Activated CD8-positive, alpha-beta T cell treated with anti-CD3 and anti-CD28 coated beads for 36 hours (primary cell): ENCODE results near the gene PARK7. TPM values are rescaled to one million over a fixed set of nuclear protein-coding genes. Genes with fewer than 3 reads are reported as not detected.

Experiments used
- ATAC-seq: fragments of 200-7000 bp; cut with Tn5 transposase; one replicate; pipeline ENCODE4 v1.10.0; 2021; ENCODE audit warnings: mild to moderate bottlenecking, moderate library complexity
- CTCF ChIA-PET: fragments of 350-600 bp; sonication (Branson Sonifier 250); formaldehyde crosslinking; loops from one replicate; lab custom pipeline; 2021; ENCODE audit warnings: antibody characterized with exemption; lab: Charles Lee
- POLR2A ChIA-PET: fragments of 350-600 bp; sonication (Branson Sonifier 250); formaldehyde crosslinking; loops from one replicate; lab custom pipeline; 2021; ENCODE audit warnings: antibody characterized with exemption; lab: Charles Lee
- DNase-seq: peaks from one replicate; pipeline ENCODE4 v3.0.0-alpha.2; 2020
- H3K27ac Mint-ChIP-seq: one replicate; pipeline ENCODE4 v1.8.0; 2021; ENCODE audit warnings: mild to moderate bottlenecking, mixed read lengths
- H3K27me3 Mint-ChIP-seq: one replicate; pipeline ENCODE4 v1.8.0; 2021; ENCODE audit warnings: mixed read lengths
- H3K36me3 Mint-ChIP-seq: one replicate; pipeline ENCODE4 v1.8.0; 2021; ENCODE audit warnings: low read depth, mixed read lengths
- H3K4me1 Mint-ChIP-seq: one replicate; pipeline ENCODE4 v1.8.0; 2021; ENCODE audit warnings: low read depth, mixed read lengths
- H3K4me3 Mint-ChIP-seq: one replicate; pipeline ENCODE4 v1.8.0; 2021; ENCODE audit warnings: mild to moderate bottlenecking, moderate library complexity, mixed read lengths
- H3K9me3 Mint-ChIP-seq: one replicate; pipeline ENCODE4 v1.8.0; 2021; ENCODE audit warnings: mixed read lengths
- CTCF ChIP-seq: fragments of 200-600 bp; IDR thresholded peaks from one replicate; pipeline ENCODE4 v1.8.0; 2022; ENCODE audit warnings: antibody characterized with exemption, mild to moderate bottlenecking
- intact Hi-C: fragments of 100-400 bp; cut with micrococcal nuclease; formaldehyde crosslinking; loops from one replicate; pipeline ENCODE4 v1.10.0; 2022
- total RNA-seq, 2 experiments: library from RNA; stranded (reverse); gene quantifications; one replicate each; pipeline ENCODE4 v1.2.3, GENCODE V29; 2021

The PARK7 gene
- total RNA-seq, 2 experiments from 2014 or later = 539 to 552 TPM

DNA sequence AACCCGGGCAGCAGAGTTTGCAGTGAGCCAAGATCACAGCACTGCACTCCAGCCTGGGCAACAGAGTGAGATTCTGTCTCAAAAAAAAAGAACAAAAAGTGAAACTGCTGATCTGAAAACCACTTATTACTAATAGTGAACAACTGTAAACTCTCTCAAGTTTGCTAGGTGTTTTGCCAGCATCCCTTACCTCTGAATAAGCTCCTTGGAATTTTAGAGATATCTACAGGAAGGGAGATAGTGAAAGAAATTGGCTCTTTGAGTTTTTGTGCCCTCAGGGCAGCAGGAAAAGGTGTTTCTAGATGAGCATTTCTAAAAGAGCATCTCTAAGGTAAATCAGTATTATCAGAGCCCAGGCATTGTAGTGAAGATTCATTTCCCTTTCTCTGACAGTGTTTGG is 27.1 kb downstream of the PARK7 start:
- H3K4me1 Mint-ChIP-seq = peaks cover 5% of the 10 kb centered on the region
- no peak for TF ChIP-seq CTCF
- no peak for DNase-seq
- ChIA-PET CTCF (interaction anchor here (1.3 to 1.5 kb wide), 2 partner anchors 13 to 321 kb away, joined by 3 to 5 read pairs; no protein-coding TSS in a partner anchor), POLR2A (no interaction called here)
- intact Hi-C loops = no loop called here
- ATAC-seq = no peak
- no peak overlapping the region for H3K4me3 Mint-ChIP-seq
- H3K9me3 Mint-ChIP-seq = no peaks in the 10 kb centered on the region
- peaks cover 54% of the 10 kb centered on the region for H3K36me3 Mint-ChIP-seq
- no peaks in the 10 kb centered on the region for H3K27me3 Mint-ChIP-seq
- H3K27ac Mint-ChIP-seq = no peak overlapping the region

DNA sequence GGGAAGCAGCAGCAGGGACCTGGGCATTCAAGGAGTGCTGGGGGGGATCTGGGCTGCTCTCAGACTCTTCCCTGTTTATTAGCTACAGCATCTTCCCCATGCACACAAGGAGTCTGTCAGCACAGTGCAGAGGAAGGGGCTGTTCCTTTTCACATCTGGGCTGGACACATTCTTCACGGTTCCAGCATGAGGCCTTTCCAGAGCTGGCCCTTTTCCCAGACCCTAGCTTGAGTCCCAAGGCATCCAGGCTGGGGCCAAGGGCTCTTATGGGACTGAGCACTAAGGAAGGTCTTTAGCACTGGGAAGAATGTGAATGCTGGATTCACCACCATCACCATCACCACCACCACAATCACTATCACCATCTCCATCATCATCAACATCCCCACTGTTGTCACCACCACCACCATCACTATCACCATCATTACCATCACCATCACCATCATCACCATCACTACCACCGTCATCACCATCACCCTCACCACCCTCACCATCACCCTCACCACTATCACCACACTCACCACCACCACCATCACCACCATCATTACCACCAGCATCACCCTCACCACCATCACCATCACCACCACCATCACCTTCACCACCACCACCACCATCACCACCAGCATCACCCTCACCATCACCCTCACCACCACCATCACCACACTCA is 28.4 kb downstream of the PARK7 start:
- ATAC-seq (no peak), DNase-seq (no peak)
- Mint-ChIP-seq H3K27ac (peak overlapping the region; percentile 37), H3K27me3 (no peaks in the 10 kb centered on the region), H3K36me3 (peaks cover 46% of the 10 kb centered on the region), H3K9me3 (no peaks in the 10 kb centered on the region), H3K4me3 (no peak overlapping the region), H3K4me1 (peaks cover 9% of the 10 kb centered on the region)
- ChIA-PET CTCF (interaction anchor here (0.7 to 1.3 kb wide), 2 partner anchors 14 to 322 kb away, joined by 3 read pairs; no protein-coding TSS in a partner anchor), POLR2A (no interaction called here)
- TF ChIP-seq CTCF = no peak
- intact Hi-C loops = no loop called here

GRCh38 chr1:7991504-7992440 is 30.3 kb downstream of the PARK7 start:
- POLR2A ChIA-PET = interaction anchor here (0.7 kb wide), 1 partner anchor 379 kb away, joined by 3 read pairs; no protein-coding TSS in a partner anchor
- H3K36me3 Mint-ChIP-seq = peaks cover 32% of the 10 kb centered on the region
- no peak for DNase-seq
- peak overlapping the region; percentile 46 for H3K27ac Mint-ChIP-seq
- intact Hi-C loops = no loop called here
- ATAC-seq = no peak
- H3K9me3 Mint-ChIP-seq = no peaks in the 10 kb centered on the region
- TF ChIP-seq CTCF = no peak
- H3K4me3 Mint-ChIP-seq = no peak overlapping the region
- peaks cover 6% of the 10 kb centered on the region for H3K4me1 Mint-ChIP-seq
- CTCF ChIA-PET = interaction anchor here (0.9 to 1.3 kb wide), 2 partner anchors 10 to 23 kb away, joined by 3 to 4 read pairs; no protein-coding TSS in a partner anchor
- no peaks in the 10 kb centered on the region for H3K27me3 Mint-ChIP-seq

- H3K27ac Mint-ChIP-seq = no peak overlapping the region
- H3K4me3 Mint-ChIP-seq = no peak overlapping the region
- H3K36me3 Mint-ChIP-seq = peaks cover 35% of the 10 kb centered on the region
- POLR2A ChIA-PET = interaction anchor here (0.7 kb wide), 1 partner anchor 378 kb away, joined by 3 read pairs; no protein-coding TSS in a partner anchor
- CTCF ChIA-PET = no interaction called here
- H3K9me3 Mint-ChIP-seq = no peaks in the 10 kb centered on the region
- no peak for DNase-seq
- TF ChIP-seq CTCF = no peak
- intact Hi-C loops = no loop called here
- ATAC-seq = no peak
- H3K27me3 Mint-ChIP-seq = no peaks in the 10 kb centered on the region
- H3K4me1 Mint-ChIP-seq = peaks cover 6% of the 10 kb centered on the region
Observed at GRCh38 chr1:7992885-7993284, 31.4 kb downstream of the PARK7 start.
